MV-4-11 (cell line): ENCODE data around the gene SERPINB8.

Source experiments
- DNase-seq: peaks from one replicate; lab custom pipeline; 2025; lab: John Stamatoyannopoulos, UW

SERPINB8 gene

GRCh38 chr18:63964908-63965307, 5.0 kb upstream of the SERPINB8 start:
- DNase-seq: no peak

DNA sequence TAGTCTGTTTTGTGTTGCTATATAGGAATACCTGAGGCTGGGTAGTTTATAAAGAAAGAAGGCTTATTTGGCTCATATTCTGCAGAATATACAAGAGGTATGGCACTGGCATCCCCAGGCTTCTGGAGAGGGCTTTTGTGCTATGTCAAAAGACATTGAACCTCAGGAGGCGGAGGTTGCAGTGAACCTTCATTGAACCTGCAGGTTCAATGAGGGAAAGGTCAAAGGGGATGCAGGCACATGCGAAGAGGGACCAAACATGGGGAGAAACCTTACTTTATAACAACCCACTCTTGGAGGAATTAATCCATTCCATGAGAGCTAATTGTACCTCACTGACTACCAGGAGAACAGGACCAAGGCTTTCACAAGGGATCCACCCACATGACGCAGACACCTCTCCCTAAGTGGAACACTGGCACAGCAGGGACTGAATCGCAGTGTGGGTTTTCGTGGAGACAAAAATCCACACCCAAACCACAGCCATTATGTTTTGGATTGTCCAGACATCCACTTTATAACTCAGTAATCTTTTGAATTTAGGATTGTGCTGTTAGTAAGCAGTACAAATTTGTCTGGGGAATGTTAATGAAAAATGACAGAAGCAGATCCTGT, 4.1 kb upstream of the SERPINB8 start:
- no peak for DNase-seq

- no peak for DNase-seq
Observed at GRCh38 chr18:63970809-63971205, 926 bp downstream of the SERPINB8 start.

- DNase-seq: peak; percentile 11
Observed at GRCh38 chr18:63971320-63972001, 1.6 kb downstream of the SERPINB8 start.

GRCh38 chr18:63972002-63972376, 2.1 kb downstream of the SERPINB8 start:
- DNase-seq: no peak

GRCh38 chr18:63974991-63975390, 5.1 kb downstream of the SERPINB8 start:
- DNase-seq: peak; percentile 88

- DNase-seq: peak; percentile 95
Observed at GRCh38 chr18:63975628-63976027, 5.7 kb downstream of the SERPINB8 start.

DNA sequence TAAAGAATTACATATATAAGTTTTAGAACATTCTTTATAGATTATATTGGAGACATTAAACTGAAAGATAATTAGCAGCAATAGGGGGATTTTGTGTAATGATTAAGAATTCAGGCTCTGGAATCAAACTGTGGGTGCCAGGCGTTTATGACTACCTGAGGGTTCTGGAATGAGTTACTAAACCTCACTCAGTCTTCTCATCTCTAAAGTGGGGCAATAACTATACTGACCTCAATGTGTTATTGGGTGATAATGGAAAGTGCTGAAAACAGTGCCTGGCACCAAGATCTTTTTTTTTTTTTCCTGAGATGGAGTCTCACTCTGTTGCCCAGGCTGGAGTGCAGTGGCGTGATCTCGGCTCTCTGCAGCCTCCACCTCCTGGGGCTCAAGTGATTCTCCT, 7.2 kb downstream of the SERPINB8 start:
- no peak for DNase-seq

DNA sequence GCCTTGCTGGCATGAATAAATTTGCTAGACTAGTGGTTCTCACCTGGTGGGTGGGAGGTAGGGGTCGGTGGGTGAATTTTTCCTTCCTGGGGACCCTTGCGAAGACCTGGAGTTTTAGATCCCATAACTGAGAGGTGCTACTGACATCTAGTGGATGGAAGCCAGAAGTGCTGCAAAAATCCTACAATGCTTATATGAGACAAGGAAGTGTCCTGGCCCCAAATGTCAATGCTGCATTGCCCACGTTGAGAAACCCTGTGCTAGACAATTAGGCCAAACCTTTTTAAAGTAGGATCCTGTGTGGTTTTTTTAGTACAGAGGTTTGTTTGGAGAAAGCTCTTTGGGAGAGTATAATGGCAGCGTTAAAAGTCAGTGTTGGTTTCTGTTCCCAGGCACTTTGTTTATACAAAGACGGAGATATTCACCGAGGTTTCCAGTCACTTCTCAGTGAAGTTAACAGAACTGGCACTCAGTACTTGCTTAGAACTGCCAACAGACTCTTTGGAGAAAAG, 9.6 kb downstream of the SERPINB8 start:
- DNase-seq: peak; percentile 74

DNA sequence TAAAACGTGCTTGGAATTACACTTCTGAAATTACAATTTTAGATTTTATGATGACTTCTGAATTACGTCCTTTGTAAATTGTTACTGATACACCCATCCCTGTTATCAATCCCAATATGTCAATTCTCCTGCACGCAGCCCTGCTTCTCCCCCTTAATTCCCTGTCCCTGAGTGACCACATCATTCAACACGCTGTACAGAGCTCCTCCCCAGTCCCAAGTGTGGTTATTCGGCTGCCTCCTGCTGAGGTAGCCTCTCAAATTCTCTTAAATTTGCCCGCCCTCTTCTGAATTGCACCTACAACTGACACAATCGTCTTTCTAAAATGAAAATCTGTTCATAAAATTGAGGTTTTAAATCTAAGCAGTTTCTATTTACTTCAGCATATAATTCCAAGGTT, 10.1 kb downstream of the SERPINB8 start:
- no peak for DNase-seq

GRCh38 chr18:63980896-63981460, 11.1 kb downstream of the SERPINB8 start:
- peak; percentile 96 for DNase-seq

GRCh38 chr18:63981719-63982118, 11.8 kb downstream of the SERPINB8 start:
- no peak for DNase-seq

DNA sequence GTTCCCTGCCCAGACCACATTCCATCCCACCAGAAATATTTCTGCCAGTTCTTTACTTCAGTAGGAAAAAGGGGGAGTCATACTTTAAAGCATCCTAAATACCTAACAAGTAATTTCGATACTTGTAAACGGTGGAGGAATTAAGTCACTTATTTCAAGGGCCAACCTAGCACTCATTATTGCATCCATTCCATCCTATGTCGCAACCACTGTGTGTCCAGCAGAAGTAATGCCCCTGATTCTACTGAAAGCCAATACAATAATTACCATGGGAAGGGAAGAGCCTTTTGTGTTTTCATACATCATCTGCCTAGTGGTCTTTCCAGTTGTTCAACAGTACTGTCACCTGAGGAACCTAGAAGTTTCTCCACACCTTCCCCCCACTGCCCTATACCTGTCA, 12.5 kb downstream of the SERPINB8 start:
- no peak for DNase-seq

GRCh38 chr18:63986885-63987284, 17.0 kb downstream of the SERPINB8 start:
- DNase-seq: no peak

DNA sequence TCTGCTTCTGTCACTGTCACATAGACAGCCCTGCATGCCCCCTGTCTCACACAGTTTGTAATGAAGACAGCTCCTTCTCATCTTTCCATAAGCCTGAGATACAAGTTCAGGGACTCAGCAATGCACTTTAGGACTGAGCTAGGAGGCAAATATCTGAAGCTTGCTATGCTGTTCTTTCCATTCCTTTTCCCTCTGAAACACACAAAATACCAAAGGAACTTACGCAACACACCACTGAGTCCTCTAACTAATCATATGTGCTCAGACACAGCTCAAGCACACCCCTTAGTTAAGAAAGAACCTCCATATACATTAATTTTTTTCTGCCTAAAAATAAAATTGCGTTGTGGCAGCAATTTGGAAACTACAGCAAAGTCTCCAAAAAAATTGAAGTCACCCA, 17.9 kb downstream of the SERPINB8 start:
- peak; percentile 71 for DNase-seq

DNA sequence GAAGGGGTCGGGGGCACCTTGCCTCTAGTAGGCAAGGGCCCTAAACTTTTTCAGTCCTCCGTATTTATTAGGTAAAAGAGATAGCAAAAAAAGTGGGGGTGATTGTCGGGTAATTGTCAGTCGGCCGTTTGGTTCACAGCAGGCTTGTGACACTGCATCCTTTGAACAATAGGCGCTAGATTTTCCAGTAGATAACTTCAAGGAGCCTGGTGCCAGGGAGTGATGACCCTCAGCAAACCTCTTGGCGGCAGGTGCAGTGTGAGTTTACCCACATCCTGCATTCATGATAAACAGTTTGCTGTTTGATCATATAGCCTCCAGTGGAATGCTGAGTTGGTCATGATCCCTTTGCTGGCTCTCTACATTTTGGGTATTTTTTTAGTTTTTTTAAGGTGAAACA, 22.9 kb downstream of the SERPINB8 start:
- no peak for DNase-seq

GRCh38 chr18:63994783-63995399, 25.0 kb downstream of the SERPINB8 start:
- peak; percentile 53 for DNase-seq

GRCh38 chr18:63997041-63997440, 27.2 kb downstream of the SERPINB8 start:
- DNase-seq: no peak

DNA sequence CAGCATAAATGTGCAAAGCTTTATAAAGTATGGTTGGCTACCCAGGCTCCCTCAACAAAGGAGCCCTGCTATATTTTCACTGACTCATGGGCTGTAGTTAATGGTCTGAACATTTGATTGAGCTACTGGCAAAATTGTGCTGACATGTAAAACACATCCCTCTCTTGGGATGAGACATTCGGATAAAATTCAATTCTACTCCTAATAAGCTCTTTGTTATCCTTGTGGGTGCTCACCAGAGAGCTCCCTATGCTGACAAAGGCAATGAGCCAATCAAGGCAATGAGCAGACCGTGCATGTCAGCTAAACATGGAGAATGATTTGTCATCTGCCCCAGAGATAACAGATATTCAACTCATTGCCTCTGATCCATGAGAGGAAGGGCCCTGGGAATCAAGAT, 27.7 kb downstream of the SERPINB8 start:
- DNase-seq: no peak

- DNase-seq: no peak
Observed at GRCh38 chr18:63999871-64000270, 30.0 kb downstream of the SERPINB8 start.

DNA sequence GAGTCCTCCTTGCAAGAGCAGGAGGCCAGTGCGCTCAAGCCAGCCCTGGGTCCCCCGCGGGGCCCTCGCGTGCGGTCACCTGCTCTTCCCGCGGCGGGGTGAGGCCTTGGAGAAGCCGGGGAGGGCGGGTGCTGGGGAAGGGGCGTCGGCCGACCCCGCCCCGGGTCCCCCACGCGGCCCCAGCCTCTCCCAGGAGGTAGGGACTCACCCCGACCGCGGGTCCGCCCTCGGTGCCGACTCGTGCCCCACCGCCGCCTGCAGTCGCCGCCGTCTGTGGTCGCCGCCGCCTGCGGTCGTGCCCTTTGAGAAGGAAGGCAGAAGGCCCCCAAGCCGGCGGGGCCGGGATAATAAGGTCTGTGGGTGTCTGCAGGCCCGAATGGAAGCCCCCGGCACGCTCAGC, 32.7 kb downstream of the SERPINB8 start:
- no peak for DNase-seq

- no peak for DNase-seq
Observed at GRCh38 chr18:64009305-64009704, 39.4 kb downstream of the SERPINB8 start.

GRCh38 chr18:64011513-64011912, 41.6 kb downstream of the SERPINB8 start:
- no peak for DNase-seq
